Activated naive CD8-positive, alpha-beta T cell treated with anti-CD3 and anti-CD28 coated beads, Interleukin-2, amount 10 ng/mL, durations not matched to agents 7 days and 5 days (primary cell): Measurements from ENCODE around the gene LDLR. TPM values are rescaled to one million over a fixed set of nuclear protein-coding genes. Genes with fewer than 3 reads are reported as not detected.
"Not testable (repeated sequence)": the region's sequence is repeated elsewhere in the genome, so short reads cannot be mapped to it uniquely, and the experiment has no call there.

Source experiments
- ATAC-seq: fragments of 150-1000 bp; cut with Tn5 transposase; one replicate; pipeline ENCODE4 v1.10.0; 2021; ENCODE audit warnings: low read depth, moderate library complexity
- POLR2A ChIA-PET: fragments of 350-600 bp; sonication (Branson Sonifier 250); formaldehyde crosslinking; loops from one replicate; lab custom pipeline; 2021; ENCODE audit warnings: antibody characterized with exemption; lab: Charles Lee
- DNase-seq: peaks from one replicate; pipeline ENCODE4 v3.0.0; 2021
- H3K27ac Mint-ChIP-seq: one replicate; pipeline ENCODE4 v1.8.0; 2022; ENCODE audit warnings: mild to moderate bottlenecking, mixed read lengths
- H3K27me3 Mint-ChIP-seq: one replicate; pipeline ENCODE4 v1.8.0; 2022; ENCODE audit warnings: mild to moderate bottlenecking, moderate library complexity, mixed read lengths
- H3K36me3 Mint-ChIP-seq: one replicate; pipeline ENCODE4 v1.8.0; 2021; ENCODE audit warnings: mild to moderate bottlenecking, mixed read lengths
- H3K4me1 Mint-ChIP-seq: one replicate; pipeline ENCODE4 v1.8.0; 2021; ENCODE audit warnings: mixed read lengths
- H3K4me3 Mint-ChIP-seq: one replicate; pipeline ENCODE4 v1.8.0; 2022; ENCODE audit warnings: mild to moderate bottlenecking, moderate library complexity, mixed read lengths
- H3K9me3 Mint-ChIP-seq: one replicate; pipeline ENCODE4 v1.8.0; 2021; ENCODE audit warnings: mixed read lengths
- total RNA-seq, 2 experiments: library from RNA; stranded (reverse); gene quantifications; one replicate each; pipeline ENCODE4 v1.2.3, GENCODE V29; 2021

LDLR gene
- total RNA-seq, 2 experiments from 2014 or later, result 83.8 to 84.8 TPM

GRCh38 chr19:11088506-11089253 lies 583 bp upstream of the LDLR start:
- ATAC-seq (no peak), DNase-seq (no peak)
- Mint-ChIP-seq H3K27me3 (no peaks in the 10 kb centered on the region), H3K36me3 (peaks cover 19% of the 10 kb centered on the region), H3K27ac (peak overlapping the region; percentile 99), H3K9me3 (no peaks in the 10 kb centered on the region), H3K4me3 (peak overlapping the region; percentile 94), H3K4me1 (peaks cover 25% of the 10 kb centered on the region)
- POLR2A ChIA-PET, result interaction anchor here (0.8 to 2.7 kb wide), 14 partner anchors 8 to 293 kb away, joined by 3 to 14 read pairs (median 4); partner anchors contain the start of genes SMARCA4 and SPC24

- Mint-ChIP-seq H3K27ac (peak overlapping the region; percentile 99), H3K4me1 (peaks cover 32% of the 10 kb centered on the region), H3K4me3 (peak overlapping the region; percentile 94), H3K36me3 (peaks cover 27% of the 10 kb centered on the region)
- POLR2A ChIA-PET, result interaction anchor here (0.6 to 2.7 kb wide), 9 partner anchors 10 to 388 kb away, joined by 3 to 14 read pairs (median 4); partner anchors contain the start of genes SMARCA4 and SPC24
- DNase-seq, H3K27me3 Mint-ChIP-seq, H3K9me3 Mint-ChIP-seq: not testable (repeated sequence)
- ATAC-seq, result peak; percentile 17
Observed at GRCh38 chr19:11090014-11090263, 676 bp downstream of the LDLR start.

GRCh38 chr19:11090264-11090996 lies 1.2 kb downstream of the LDLR start:
- H3K9me3 Mint-ChIP-seq, result no peaks in the 10 kb centered on the region

GRCh38 chr19:11090997-11091702 lies 1.9 kb downstream of the LDLR start:
- ATAC-seq (no peak), DNase-seq (no peak)
- H3K27ac Mint-ChIP-seq, result peak overlapping the region; percentile 99
- peak overlapping the region; percentile 94 for H3K4me3 Mint-ChIP-seq
- peaks cover 43% of the 10 kb centered on the region for H3K4me1 Mint-ChIP-seq
- no peaks in the 10 kb centered on the region for H3K9me3 Mint-ChIP-seq
- peaks cover 32% of the 10 kb centered on the region for H3K36me3 Mint-ChIP-seq
- no peaks in the 10 kb centered on the region for H3K27me3 Mint-ChIP-seq
- POLR2A ChIA-PET, result interaction anchor here (0.7 to 1.3 kb wide), 4 partner anchors 20 to 131 kb away, joined by 3 read pairs; no protein-coding TSS in a partner anchor

More at GRCh38 chr19:11090264-11090996, 1.2 kb downstream of the LDLR start:
- no peaks in the 10 kb centered on the region for H3K27me3 Mint-ChIP-seq
- ATAC-seq, result peak; percentile 87
- peaks cover 36% of the 10 kb centered on the region for H3K4me1 Mint-ChIP-seq
- DNase-seq, result peak; percentile 94
- H3K4me3 Mint-ChIP-seq, result peak overlapping the region; percentile 94
- H3K27ac Mint-ChIP-seq, result peak overlapping the region; percentile 99
- POLR2A ChIA-PET, result interaction anchor here (0.6 to 2.7 kb wide), 10 partner anchors 10 to 388 kb away, joined by 3 to 14 read pairs (median 4); partner anchors contain the start of genes SMARCA4 and SPC24
- H3K36me3 Mint-ChIP-seq, result peaks cover 30% of the 10 kb centered on the region

GRCh38 chr19:11091703-11092153 lies 2.5 kb downstream of the LDLR start:
- Mint-ChIP-seq H3K36me3 (peaks cover 38% of the 10 kb centered on the region), H3K4me3 (peak overlapping the region; percentile 94), H3K4me1 (peaks cover 48% of the 10 kb centered on the region), H3K27me3 (no peaks in the 10 kb centered on the region), H3K27ac (peak overlapping the region; percentile 99), H3K9me3 (peaks cover 2% of the 10 kb centered on the region)
- POLR2A ChIA-PET, result interaction anchor here (0.7 to 1.3 kb wide), 4 partner anchors 19 to 132 kb away, joined by 3 read pairs; no protein-coding TSS in a partner anchor
- no peak for DNase-seq
- no peak for ATAC-seq

- DNase-seq, result no peak
- peak overlapping the region; percentile 70 for H3K4me3 Mint-ChIP-seq
- peaks cover 48% of the 10 kb centered on the region for H3K4me1 Mint-ChIP-seq
- H3K27me3 Mint-ChIP-seq, result no peaks in the 10 kb centered on the region
- no peak for ATAC-seq
- POLR2A ChIA-PET, result interaction anchor here (1.2 kb wide), 2 partner anchors 19 to 132 kb away, joined by 3 read pairs; no protein-coding TSS in a partner anchor
- H3K27ac Mint-ChIP-seq, result peak overlapping the region; percentile 99
- H3K9me3 Mint-ChIP-seq, result peaks cover 2% of the 10 kb centered on the region
- H3K36me3 Mint-ChIP-seq, result peaks cover 39% of the 10 kb centered on the region
Observed at GRCh38 chr19:11092181-11092538, 2.9 kb downstream of the LDLR start.

- Mint-ChIP-seq H3K9me3 (peaks cover 2% of the 10 kb centered on the region), H3K36me3 (peaks cover 43% of the 10 kb centered on the region), H3K27ac (peak overlapping the region; percentile 99), H3K27me3 (no peaks in the 10 kb centered on the region), H3K4me1 (peaks cover 43% of the 10 kb centered on the region), H3K4me3 (peak overlapping the region; percentile 79)
- DNase-seq, result no peak
- no peak for ATAC-seq
- POLR2A ChIA-PET, result interaction anchor here (0.9 to 2.2 kb wide), 4 partner anchors 12 to 334 kb away, joined by 3 to 7 read pairs (median 4); partner anchors contain the start of gene SMARCA4
Observed at GRCh38 chr19:11093689-11094238, 4.5 kb downstream of the LDLR start.

- no peak for DNase-seq
- Mint-ChIP-seq H3K27me3 (no peaks in the 10 kb centered on the region), H3K4me3 (peak overlapping the region; percentile 79), H3K4me1 (peaks cover 40% of the 10 kb centered on the region), H3K27ac (peak overlapping the region; percentile 94), H3K36me3 (peaks cover 50% of the 10 kb centered on the region), H3K9me3 (peaks cover 2% of the 10 kb centered on the region)
- no peak for ATAC-seq
- POLR2A ChIA-PET, result interaction anchor here (0.7 to 2.2 kb wide), 8 partner anchors 15 to 455 kb away, joined by 3 to 7 read pairs (median 3); partner anchors contain the start of genes ODAD3, SMARCA4 and SPC24
Observed at GRCh38 chr19:11094520-11094894, 5.2 kb downstream of the LDLR start.

GRCh38 chr19:11096210-11096841 lies 7.1 kb downstream of the LDLR start:
- H3K36me3 Mint-ChIP-seq, result peaks cover 59% of the 10 kb centered on the region
- peaks cover 2% of the 10 kb centered on the region for H3K9me3 Mint-ChIP-seq
- no peaks in the 10 kb centered on the region for H3K27me3 Mint-ChIP-seq
- ATAC-seq, result peak; percentile 43
- DNase-seq, result peak; percentile 51
- H3K4me3 Mint-ChIP-seq, result peak overlapping the region; percentile 79
- H3K4me1 Mint-ChIP-seq, result peaks cover 47% of the 10 kb centered on the region
- H3K27ac Mint-ChIP-seq, result peak overlapping the region; percentile 94
- POLR2A ChIA-PET, result interaction anchor here (1.1 to 2.2 kb wide), 4 partner anchors 9 to 60 kb away, joined by 3 to 9 read pairs (median 6); no protein-coding TSS in a partner anchor

- not testable (repeated sequence) for H3K27ac Mint-ChIP-seq
- peaks cover 43% of the 10 kb centered on the region for H3K4me1 Mint-ChIP-seq
Observed at GRCh38 chr19:11097367-11097766, 8.1 kb downstream of the LDLR start.

GRCh38 chr19:11098327-11098726 lies 9.1 kb downstream of the LDLR start:
- Mint-ChIP-seq H3K36me3 (peaks cover 54% of the 10 kb centered on the region), H3K9me3 (peaks cover 2% of the 10 kb centered on the region), H3K4me3 (no peak overlapping the region), H3K27me3 (no peaks in the 10 kb centered on the region), H3K27ac (no peak overlapping the region), H3K4me1 (peaks cover 38% of the 10 kb centered on the region)
- ATAC-seq, result no peak
- POLR2A ChIA-PET, result no interaction called here
- no peak for DNase-seq

More at GRCh38 chr19:11097367-11097766, 8.1 kb downstream of the LDLR start:
- H3K27me3 Mint-ChIP-seq, ATAC-seq, H3K9me3 Mint-ChIP-seq, DNase-seq, H3K4me3 Mint-ChIP-seq: not testable (repeated sequence)
- POLR2A ChIA-PET, result interaction anchor here (0.7 to 2.2 kb wide), 4 partner anchors 10 to 508 kb away, joined by 3 to 9 read pairs (median 6); no protein-coding TSS in a partner anchor
- H3K36me3 Mint-ChIP-seq, result peaks cover 56% of the 10 kb centered on the region

- no peak for ATAC-seq
- no peaks in the 10 kb centered on the region for H3K27me3 Mint-ChIP-seq
- no peak overlapping the region for H3K4me3 Mint-ChIP-seq
- peaks cover 2% of the 10 kb centered on the region for H3K9me3 Mint-ChIP-seq
- H3K4me1 Mint-ChIP-seq, result peaks cover 34% of the 10 kb centered on the region
- peaks cover 54% of the 10 kb centered on the region for H3K36me3 Mint-ChIP-seq
- POLR2A ChIA-PET, result no interaction called here
- H3K27ac Mint-ChIP-seq, result no peak overlapping the region
- no peak for DNase-seq
Observed at GRCh38 chr19:11098861-11099260, 9.6 kb downstream of the LDLR start.
